SH-SY5Y (cell line): Measurements from ENCODE around the gene TMEM255A.

Experiments used
- GATA2 ChIP-seq: IDR thresholded peaks from 2 replicates; pipeline ENCODE4 v1.6.1; 2011; ENCODE audit warnings: mild to moderate bottlenecking, low read depth, low read length
- GATA3 ChIP-seq: IDR thresholded peaks from 2 replicates; pipeline ENCODE4 v1.6.1; 2011; ENCODE audit warnings: low read depth, mild to moderate bottlenecking, low read length, moderate library complexity

GRCh38 chrX:120281021-120281624 lies 30.1 kb downstream of the TMEM255A start:
- TF ChIP-seq GATA2 = no peak
- no peak for TF ChIP-seq GATA3
